HG03103 (cell line): ENCODE measurements around the gene RBM12.

Experiments
- ATAC-seq: cut with Tn5 transposase; IDR thresholded peaks from one replicate; pipeline ENCODE4 v1.9.1; 2021; ENCODE audit warnings: low read depth; ENCODE audit not compliant: unreplicated experiment

The RBM12 gene

DNA sequence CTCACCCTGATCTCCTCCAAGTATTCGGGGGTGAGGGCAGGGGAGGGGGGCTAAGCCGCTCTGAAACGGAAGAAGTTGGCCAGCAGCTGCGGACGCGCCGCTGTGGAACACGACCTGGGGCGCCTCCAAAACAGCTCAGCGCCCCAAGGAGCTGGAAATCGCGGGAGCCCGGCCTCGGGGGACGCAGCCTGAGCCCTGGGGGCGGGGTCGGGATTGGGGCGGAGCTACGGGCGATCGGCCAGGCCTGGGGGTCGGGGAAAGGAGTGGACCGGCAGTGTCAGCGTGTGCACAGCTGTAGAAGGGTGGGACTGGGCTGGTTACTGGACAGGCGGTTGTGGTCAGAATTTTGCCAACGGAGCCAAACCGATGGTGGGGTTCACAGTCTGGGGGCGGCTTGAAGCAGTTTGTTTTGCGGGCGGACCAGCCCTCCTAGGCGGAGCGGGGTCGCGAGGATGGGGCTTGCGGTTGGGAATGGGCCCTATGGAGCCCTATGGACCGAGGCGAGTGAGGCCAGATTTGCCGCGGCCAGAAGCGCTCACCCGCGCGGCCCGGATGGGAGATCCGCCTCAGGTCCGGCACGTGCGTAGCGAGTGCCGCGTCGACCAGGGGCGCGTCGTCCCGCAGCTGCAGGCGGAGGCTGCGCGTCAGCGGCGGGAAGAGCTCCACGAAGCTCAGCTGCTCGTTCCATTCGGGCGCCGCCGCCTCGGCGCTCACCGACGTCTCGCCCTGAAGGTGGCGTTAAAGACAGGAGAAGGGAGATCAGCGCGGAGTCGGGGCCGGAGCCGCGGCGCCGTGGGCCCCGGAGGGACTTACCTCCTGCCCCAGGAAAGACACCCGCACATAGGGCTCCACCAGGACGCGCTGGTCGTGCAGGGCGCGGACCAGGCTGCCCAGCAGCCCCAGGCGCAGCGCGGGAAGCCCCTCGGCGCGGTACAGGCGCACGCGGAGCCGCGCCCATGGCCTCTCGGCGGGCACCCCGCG, 63.4 kb downstream of the RBM12 start:
- ATAC-seq: no peak

DNA sequence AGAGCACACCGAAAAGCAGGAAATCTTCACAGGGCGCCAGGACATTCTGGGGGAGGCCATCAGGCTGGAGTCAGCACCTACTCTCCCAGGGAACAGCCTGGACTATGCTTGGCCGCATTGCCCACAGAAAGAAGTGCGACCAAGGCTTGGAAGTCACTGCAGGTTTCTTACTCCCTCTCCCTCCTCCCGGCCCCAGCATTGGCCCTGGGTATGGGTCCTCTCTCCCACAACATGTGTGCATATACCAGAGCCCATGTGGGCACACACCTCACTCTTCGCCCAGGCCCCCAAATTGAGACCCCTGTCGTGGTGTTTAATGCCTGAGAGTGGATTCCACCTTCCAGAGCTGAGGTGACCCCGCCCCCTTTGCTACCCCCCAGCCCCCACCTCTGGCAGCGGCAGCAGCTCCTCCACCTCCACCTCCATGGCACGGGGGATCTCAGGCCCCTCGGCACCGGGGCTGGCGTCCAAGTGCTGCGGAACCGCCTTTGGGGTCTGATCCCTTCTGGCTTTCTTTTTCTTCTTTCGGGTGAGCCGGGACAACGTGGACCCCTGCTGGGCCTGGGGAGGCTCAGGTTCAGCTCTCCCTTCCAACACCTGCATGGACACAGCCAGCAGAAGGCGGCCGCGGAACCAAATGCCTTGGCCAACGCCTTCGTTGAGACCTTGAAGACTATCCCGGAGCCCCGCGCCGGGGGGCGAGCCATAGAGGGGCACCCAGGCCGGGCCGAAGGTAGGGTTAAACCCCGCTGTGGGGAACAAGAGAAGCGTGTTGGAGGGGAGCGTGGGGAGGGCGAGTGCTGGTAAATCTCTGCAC, 64.3 kb downstream of the RBM12 start:
- no peak for ATAC-seq

DNA sequence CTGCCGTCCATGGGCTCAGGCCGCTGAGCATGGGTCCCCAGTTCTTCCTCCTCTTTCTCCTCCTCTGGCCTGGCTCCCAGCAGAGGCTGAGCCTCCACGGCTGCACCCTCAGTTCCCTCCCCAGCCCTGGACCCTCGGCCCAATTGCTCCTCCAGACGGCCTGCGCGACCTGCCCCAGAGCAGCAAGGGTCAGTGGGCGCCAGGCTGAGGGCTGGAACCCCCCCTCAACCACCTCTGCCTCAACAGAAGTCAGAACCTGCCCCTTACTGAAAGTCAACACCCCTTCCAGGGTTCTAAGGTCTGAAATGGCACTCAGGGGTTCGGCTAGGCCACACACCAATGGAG, 65.0 kb downstream of the RBM12 start:
- no peak for ATAC-seq
